Fibroblast of villous mesenchyme (primary cell): Measurements from ENCODE around the gene MGRN1. TPM values are rescaled to one million over a fixed set of nuclear protein-coding genes. Genes with fewer than 3 reads are reported as not detected.

Experiments
- DNase-seq: peaks from one replicate; pipeline ENCODE4 v3.0.0-alpha.2; 2010; ENCODE audit warnings: low read depth
- H3K4me3 ChIP-seq: 2 replicates; pipeline ENCODE4 v1.5.1; 2011; ENCODE audit warnings: low read depth, mild to moderate bottlenecking, low read length
- CTCF ChIP-seq: IDR thresholded peaks from 2 replicates; pipeline ENCODE4 v1.5.1; 2012; ENCODE audit warnings: low read depth, mild to moderate bottlenecking, low read length; ENCODE audit not compliant: insufficient read depth
- total RNA-seq: library from RNA; depleted of rRNA; stranded (reverse); fragments of >200 nt; gene quantifications from 2 replicates; pipeline ENCODE4 v1.2.3, GENCODE V29; 2012

The MGRN1 gene
- total RNA-seq, 1 donor, result 43.2 TPM

- TF ChIP-seq CTCF, result no peak
- DNase-seq, result no peak
- H3K4me3 ChIP-seq, result no peak overlapping the region
Observed at GRCh38 chr16:4586291-4586690, 38.3 kb upstream of the MGRN1 start.

DNA sequence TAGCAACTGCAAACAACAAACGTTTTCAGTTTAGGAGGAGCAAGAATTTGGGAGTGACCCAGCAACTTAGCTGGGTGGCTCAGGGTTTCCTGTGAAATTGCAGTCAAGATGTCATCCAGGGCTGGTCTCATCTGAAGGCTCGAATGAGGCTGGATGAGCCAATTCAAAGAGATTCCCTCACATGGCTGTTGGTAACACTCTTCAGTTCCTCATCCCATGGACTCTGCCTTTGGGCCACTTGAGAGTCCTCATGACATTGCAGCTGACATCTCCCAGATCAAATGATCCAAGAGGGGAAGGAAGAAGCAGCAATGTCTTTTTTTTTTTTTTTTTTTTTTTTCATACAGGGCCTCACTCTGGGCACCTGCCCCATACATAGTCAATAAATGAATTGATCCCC lies 36.2 kb upstream of the MGRN1 start:
- H3K4me3 ChIP-seq, result no peak overlapping the region
- no peak for DNase-seq
- no peak for TF ChIP-seq CTCF

DNA sequence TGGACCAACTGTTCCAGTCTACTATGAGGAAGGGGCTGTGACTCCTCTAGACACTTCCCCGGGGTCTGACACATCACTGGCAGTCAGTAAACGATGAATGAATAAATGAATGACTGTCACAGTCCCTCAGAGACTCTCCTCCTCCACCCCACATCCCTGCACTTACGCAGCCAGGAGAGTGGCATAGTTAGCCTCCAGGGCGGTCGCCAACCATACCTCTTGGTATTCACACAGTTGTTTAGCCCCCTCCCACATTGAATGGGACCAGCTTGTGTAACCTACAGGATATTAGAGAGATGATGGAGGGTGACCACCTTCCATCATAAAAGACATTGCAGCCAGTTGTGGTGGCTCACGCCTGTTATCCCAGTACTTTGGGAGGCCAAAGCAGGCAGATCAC lies 35.7 kb upstream of the MGRN1 start:
- H3K4me3 ChIP-seq, result no peak overlapping the region
- no peak for DNase-seq
- TF ChIP-seq CTCF, result no peak

GRCh38 chr16:4591191-4591590 lies 33.4 kb upstream of the MGRN1 start:
- TF ChIP-seq CTCF, result no peak
- DNase-seq, result no peak
- no peak overlapping the region for H3K4me3 ChIP-seq

DNA sequence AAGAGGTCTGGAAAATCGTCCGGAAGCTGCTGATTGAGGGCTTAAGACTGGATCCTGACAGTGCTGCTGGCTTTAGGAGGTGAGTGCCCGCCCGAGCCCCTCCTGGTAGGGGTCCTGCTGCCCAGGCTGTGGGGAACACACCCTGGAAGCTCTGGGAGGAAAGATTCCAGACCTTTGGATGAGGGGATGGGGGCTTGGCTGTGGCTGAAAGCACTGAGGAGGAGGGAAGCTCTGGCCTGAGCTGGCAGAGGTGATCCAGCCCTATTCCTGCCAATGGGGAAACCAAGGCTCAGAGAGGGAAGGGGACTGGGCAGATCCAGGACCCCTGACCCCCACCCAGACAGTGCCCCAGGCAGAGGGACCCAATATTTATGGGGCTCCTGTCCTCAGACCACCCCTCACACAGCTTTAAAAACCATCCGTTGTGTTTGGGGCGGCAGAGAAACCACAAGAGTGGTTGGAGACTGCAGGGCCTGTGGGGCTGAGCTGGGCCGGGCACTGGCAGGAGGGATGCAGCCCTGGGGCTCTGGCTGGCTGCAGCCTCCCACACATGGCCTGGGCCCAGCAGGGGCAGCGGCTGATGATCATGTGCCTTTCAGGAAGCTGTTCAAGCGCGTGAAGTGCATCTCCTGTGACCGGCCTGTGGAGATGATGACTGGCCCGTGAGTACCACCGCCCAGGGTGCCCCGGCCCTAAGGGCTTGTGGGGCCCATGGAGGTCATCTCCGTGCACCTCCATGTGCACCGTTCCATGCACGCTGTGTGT lies 32.7 kb upstream of the MGRN1 start:
- no peak for TF ChIP-seq CTCF
- H3K4me3 ChIP-seq, result no peak overlapping the region

GRCh38 chr16:4593086-4593485 lies 31.5 kb upstream of the MGRN1 start:
- no peak overlapping the region for H3K4me3 ChIP-seq
- no peak for TF ChIP-seq CTCF
- no peak for DNase-seq

More for the DNA sequence above, 32.7 kb upstream of the MGRN1 start:
- no peak for DNase-seq
